Measurements from ENCODE around the gene PRR5L.

PRR5L gene

GRCh38 chr11:36358436-36358835, 62.3 kb downstream of the PRR5L start:
- DNase-seq (ENCODE audit: low spot score) = no peak

GRCh38 chr11:36360318-36360717, 64.2 kb downstream of the PRR5L start:
- DNase-seq (ENCODE audit: low spot score) = no peak

GRCh38 chr11:36360826-36361415, 64.8 kb downstream of the PRR5L start:
- DNase-seq (ENCODE audit: low spot score) = no peak

GRCh38 chr11:36361472-36361871, 65.4 kb downstream of the PRR5L start:
- no peak for DNase-seq (ENCODE audit: low spot score)

GRCh38 chr11:36361901-36362391, 65.9 kb downstream of the PRR5L start:
- no peak for DNase-seq (ENCODE audit: low spot score)

GRCh38 chr11:36362902-36363301, 66.8 kb downstream of the PRR5L start:
- DNase-seq (ENCODE audit: low spot score) = no peak

- DNase-seq (ENCODE audit: low spot score) = no peak
These were observed 67.5 kb downstream of the PRR5L start for GRCh38 chr11:36363361-36364268.

GRCh38 chr11:36364551-36365325, 68.7 kb downstream of the PRR5L start:
- DNase-seq (ENCODE audit: low spot score) = no peak

- DNase-seq (ENCODE audit: low spot score) = no peak
These were observed 69.8 kb downstream of the PRR5L start for GRCh38 chr11:36365907-36366306.

- DNase-seq (ENCODE audit: low spot score) = no peak
These were observed 72.0 kb downstream of the PRR5L start for GRCh38 chr11:36367806-36368680.

GRCh38 chr11:36371181-36371580, 75.1 kb downstream of the PRR5L start:
- no peak for DNase-seq (ENCODE audit: low spot score)

GRCh38 chr11:36371590-36371989, 75.5 kb downstream of the PRR5L start:
- no peak for DNase-seq (ENCODE audit: low spot score)

GRCh38 chr11:36372101-36372771, 76.1 kb downstream of the PRR5L start:
- DNase-seq (ENCODE audit: low spot score) = no peak

GRCh38 chr11:36373016-36374010, 77.2 kb downstream of the PRR5L start:
- DNase-seq (ENCODE audit: low spot score) = no peak

GRCh38 chr11:36374726-36375125, 78.6 kb downstream of the PRR5L start:
- DNase-seq (ENCODE audit: low spot score) = no peak

GRCh38 chr11:36375353-36376008, 79.4 kb downstream of the PRR5L start:
- DNase-seq (ENCODE audit: low spot score) = no peak

- DNase-seq (ENCODE audit: low spot score) = peak; percentile 5
These were observed 80.2 kb downstream of the PRR5L start for GRCh38 chr11:36376009-36376887.
